ENCODE data around the gene TMEM156.

The TMEM156 gene

GRCh38 chr4:39053983-39054382 is 21.8 kb upstream of the TMEM156 start:
- DNase-seq, result no peak

DNA sequence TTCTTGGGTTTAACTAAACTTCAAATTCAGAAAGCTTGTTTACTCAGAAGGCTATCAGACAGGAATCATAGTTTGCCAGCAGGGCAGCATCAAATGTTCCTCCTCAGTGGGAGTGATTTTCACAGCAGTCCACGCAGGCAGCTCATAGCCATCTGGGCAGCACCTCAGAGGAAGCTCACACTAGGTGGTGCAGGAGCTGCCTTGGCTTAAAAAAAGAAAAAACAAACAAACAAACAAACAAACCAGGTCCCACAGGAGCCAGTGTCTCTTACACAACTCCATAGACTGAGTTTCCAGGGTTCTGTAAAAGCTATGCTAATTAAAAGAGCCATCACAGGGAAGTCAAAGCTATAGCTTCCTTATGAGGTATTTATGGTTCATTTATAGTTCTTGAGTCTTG is 19.3 kb upstream of the TMEM156 start:
- DNase-seq, result no peak
- no peak overlapping the region for H2AFZ ChIP-seq (ENCODE audit: insufficient read depth, low read length, poor library complexity)
- H2BK120ac ChIP-seq (ENCODE audit: insufficient read depth, low read length, poor library complexity), result no peak overlapping the region
- H3K79me1 ChIP-seq (ENCODE audit: low read length), result no peaks in the 10 kb centered on the region
- H2AK5ac ChIP-seq (ENCODE audit: low read length), result no peak overlapping the region
- H2BK12ac ChIP-seq (ENCODE audit: low read length), result no peak overlapping the region
- no peak overlapping the region for H3K9ac ChIP-seq (ENCODE audit: low read length)
- no peak overlapping the region for H4K91ac ChIP-seq (ENCODE audit: low read depth, low read length)
- WGBS (ENCODE audit: extremely low coverage, insufficient coverage, insufficient read length), result no CpG with 5 or more reads among the region's 1 CpG
- H3K23ac ChIP-seq (ENCODE audit: low read length), result no peak overlapping the region
- no peak overlapping the region for H2BK5ac ChIP-seq (ENCODE audit: low read depth, low read length, poor library complexity)
- no peak overlapping the region for H3K14ac ChIP-seq (ENCODE audit: low read length)
- H3K4me3 ChIP-seq (ENCODE audit: low read depth, low read length), result no peak overlapping the region
- no peaks in the 10 kb centered on the region for H3K27me3 ChIP-seq (ENCODE audit: insufficient read depth, low read length)
- no peaks in the 10 kb centered on the region for H3K79me2 ChIP-seq (ENCODE audit: control insufficient read depth, insufficient read depth, low read length, poor library complexity)
- H3K4ac ChIP-seq (ENCODE audit: low read depth, low read length), result no peak overlapping the region
- no peak overlapping the region for H3K4me2 ChIP-seq (ENCODE audit: low read length)
- no peaks in the 10 kb centered on the region for H3K4me1 ChIP-seq (ENCODE audit: control insufficient read depth in 1 of 2, insufficient read depth in 2 of 2, low read length in 2 of 2)
- no peak overlapping the region for H3K27ac ChIP-seq (ENCODE audit: low read depth, low read length)
- H4K8ac ChIP-seq (ENCODE audit: low read depth, low read length), result no peak overlapping the region
- no peak overlapping the region for H4K12ac ChIP-seq (ENCODE audit: low read depth, low read length)
- H3K36me3 ChIP-seq (ENCODE audit: control insufficient read depth in 1 of 2, insufficient read depth in 2 of 2, low read length in 2 of 2), result no peaks in the 10 kb centered on the region
- no peaks in the 10 kb centered on the region for H3K9me3 ChIP-seq (ENCODE audit: insufficient read depth, low read depth, low read length)
- H3K18ac ChIP-seq (ENCODE audit: low read length), result no peak overlapping the region

More at GRCh38 chr4:39053983-39054382, 21.8 kb upstream of the TMEM156 start:
- Histone ChIP-seq H3K36me3 (ENCODE audit: control insufficient read depth in 1 of 2, insufficient read depth in 2 of 2, low read length in 2 of 2) (no peaks in the 10 kb centered on the region), H4K12ac (ENCODE audit: low read depth, low read length) (no peak overlapping the region), H2AK5ac (ENCODE audit: low read length) (no peak overlapping the region), H3K4ac (ENCODE audit: low read depth, low read length) (no peak overlapping the region), H2BK5ac (ENCODE audit: low read depth, low read length, poor library complexity) (no peak overlapping the region), H3K79me2 (ENCODE audit: control insufficient read depth, insufficient read depth, low read length, poor library complexity) (no peaks in the 10 kb centered on the region), H2BK12ac (ENCODE audit: low read length) (no peak overlapping the region), H3K4me2 (ENCODE audit: low read length) (no peak overlapping the region), H3K23ac (ENCODE audit: low read length) (no peak overlapping the region), H3K79me1 (ENCODE audit: low read length) (no peaks in the 10 kb centered on the region), H3K27me3 (ENCODE audit: insufficient read depth, low read length) (no peaks in the 10 kb centered on the region), H2AFZ (ENCODE audit: insufficient read depth, low read length, poor library complexity) (no peak overlapping the region), H3K18ac (ENCODE audit: low read length) (no peak overlapping the region), H4K91ac (ENCODE audit: low read depth, low read length) (no peak overlapping the region), H3K14ac (ENCODE audit: low read length) (no peak overlapping the region), H3K9ac (ENCODE audit: low read length) (no peak overlapping the region), H3K27ac (ENCODE audit: low read depth, low read length) (no peak overlapping the region), H4K8ac (ENCODE audit: low read depth, low read length) (no peak overlapping the region), H3K4me3 (ENCODE audit: low read depth, low read length) (no peak overlapping the region), H2BK120ac (ENCODE audit: insufficient read depth, low read length, poor library complexity) (no peak overlapping the region), H3K9me3 (ENCODE audit: insufficient read depth, low read depth, low read length) (no peaks in the 10 kb centered on the region), H3K4me1 (ENCODE audit: control insufficient read depth in 1 of 2, insufficient read depth in 2 of 2, low read length in 2 of 2) (no peaks in the 10 kb centered on the region)
- WGBS (ENCODE audit: extremely low coverage, insufficient coverage, insufficient read length), result no CpG with 5 or more reads among the region's 4 CpGs

DNA sequence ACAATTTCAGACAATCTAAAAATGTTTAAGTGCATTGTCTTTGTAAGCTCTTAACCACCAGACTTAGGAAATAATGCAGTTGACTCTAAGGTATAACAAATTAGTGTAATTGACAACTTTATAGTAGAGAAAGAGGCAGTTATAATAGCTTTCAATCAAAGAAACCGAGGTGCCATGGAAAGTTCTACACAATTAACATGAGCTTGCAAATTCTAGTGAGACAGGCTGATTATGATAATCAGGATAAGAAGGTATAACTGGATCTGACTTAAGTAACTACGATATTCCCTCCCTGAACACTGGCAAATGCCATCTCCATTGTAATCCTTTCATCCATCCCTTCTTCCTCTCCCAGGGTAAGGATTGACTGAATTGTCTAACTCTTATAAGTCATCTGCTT is 18.4 kb upstream of the TMEM156 start:
- Histone ChIP-seq H2AFZ (ENCODE audit: insufficient read depth, low read length, poor library complexity) (no peak overlapping the region), H3K23ac (ENCODE audit: low read length) (no peak overlapping the region), H3K9ac (ENCODE audit: low read length) (no peak overlapping the region), H3K4me3 (ENCODE audit: low read depth, low read length) (no peak overlapping the region), H4K12ac (ENCODE audit: low read depth, low read length) (no peak overlapping the region), H3K27ac (ENCODE audit: low read depth, low read length) (no peak overlapping the region), H2BK120ac (ENCODE audit: insufficient read depth, low read length, poor library complexity) (no peak overlapping the region), H3K27me3 (ENCODE audit: insufficient read depth, low read length) (no peaks in the 10 kb centered on the region), H3K9me3 (ENCODE audit: insufficient read depth, low read depth, low read length) (no peaks in the 10 kb centered on the region), H3K18ac (ENCODE audit: low read length) (no peak overlapping the region), H4K8ac (ENCODE audit: low read depth, low read length) (no peak overlapping the region), H3K4me1 (ENCODE audit: control insufficient read depth in 1 of 2, insufficient read depth in 2 of 2, low read length in 2 of 2) (no peaks in the 10 kb centered on the region), H3K79me1 (ENCODE audit: low read length) (no peaks in the 10 kb centered on the region), H3K4ac (ENCODE audit: low read depth, low read length) (no peak overlapping the region), H2BK12ac (ENCODE audit: low read length) (no peak overlapping the region), H4K91ac (ENCODE audit: low read depth, low read length) (no peak overlapping the region), H3K79me2 (ENCODE audit: control insufficient read depth, insufficient read depth, low read length, poor library complexity) (no peaks in the 10 kb centered on the region), H2BK5ac (ENCODE audit: low read depth, low read length, poor library complexity) (no peak overlapping the region), H2AK5ac (ENCODE audit: low read length) (no peak overlapping the region), H3K36me3 (ENCODE audit: control insufficient read depth in 1 of 2, insufficient read depth in 2 of 2, low read length in 2 of 2) (no peaks in the 10 kb centered on the region), H3K14ac (ENCODE audit: low read length) (no peak overlapping the region), H3K4me2 (ENCODE audit: low read length) (no peak overlapping the region)
- WGBS (ENCODE audit: extremely low coverage, insufficient coverage, insufficient read length), result no CpG with 5 or more reads among the region's 2 CpGs
- no peak for DNase-seq

DNA sequence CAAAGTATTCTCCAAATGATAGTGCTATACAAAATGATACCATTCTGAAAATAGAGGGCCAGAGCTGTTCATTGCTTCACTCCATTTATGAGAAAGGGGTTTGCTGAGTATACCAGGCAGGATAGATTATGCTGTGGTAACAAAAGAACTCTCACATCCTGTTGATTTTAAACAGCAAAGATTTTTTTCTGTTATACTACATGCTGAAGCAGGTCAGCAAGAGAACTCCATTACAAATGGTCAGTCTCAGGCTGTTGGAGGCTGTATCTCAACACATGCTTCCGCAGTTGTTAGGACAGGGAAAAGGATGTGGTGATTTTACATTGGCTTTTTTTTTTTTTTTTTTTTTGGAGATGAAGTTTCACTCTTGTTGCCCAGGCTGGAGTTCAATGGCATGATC is 16.1 kb upstream of the TMEM156 start:
- no peak overlapping the region for H2BK12ac ChIP-seq (ENCODE audit: low read length)
- H3K23ac ChIP-seq (ENCODE audit: low read length), result no peak overlapping the region
- peaks cover 3% of the 10 kb centered on the region for H3K79me2 ChIP-seq (ENCODE audit: control insufficient read depth, insufficient read depth, low read length, poor library complexity)
- H2BK5ac ChIP-seq (ENCODE audit: low read depth, low read length, poor library complexity), result no peak overlapping the region
- H2BK120ac ChIP-seq (ENCODE audit: insufficient read depth, low read length, poor library complexity), result no peak overlapping the region
- no peak overlapping the region for H3K18ac ChIP-seq (ENCODE audit: low read length)
- no peak overlapping the region for H4K12ac ChIP-seq (ENCODE audit: low read depth, low read length)
- no CpG with 5 or more reads among the region's 1 CpG for WGBS (ENCODE audit: extremely low coverage, insufficient coverage, insufficient read length)
- no peak overlapping the region for H4K91ac ChIP-seq (ENCODE audit: low read depth, low read length)
- no peak overlapping the region for H3K4me3 ChIP-seq (ENCODE audit: low read depth, low read length)
- no peak for DNase-seq
- no peak overlapping the region for H2AFZ ChIP-seq (ENCODE audit: insufficient read depth, low read length, poor library complexity)
- H3K36me3 ChIP-seq (ENCODE audit: control insufficient read depth in 1 of 2, insufficient read depth in 2 of 2, low read length in 2 of 2), result no peaks in the 10 kb centered on the region
- no peak overlapping the region for H3K27ac ChIP-seq (ENCODE audit: low read depth, low read length)
- no peak overlapping the region for H4K8ac ChIP-seq (ENCODE audit: low read depth, low read length)
- H3K79me1 ChIP-seq (ENCODE audit: low read length), result peaks cover 6% of the 10 kb centered on the region
- no peak overlapping the region for H3K4me2 ChIP-seq (ENCODE audit: low read length)
- H2AK5ac ChIP-seq (ENCODE audit: low read length), result no peak overlapping the region
- no peak overlapping the region for H3K4ac ChIP-seq (ENCODE audit: low read depth, low read length)
- no peak overlapping the region for H3K9ac ChIP-seq (ENCODE audit: low read length)
- no peak overlapping the region for H3K14ac ChIP-seq (ENCODE audit: low read length)
- H3K9me3 ChIP-seq (ENCODE audit: insufficient read depth, low read depth, low read length), result no peaks in the 10 kb centered on the region
- H3K27me3 ChIP-seq (ENCODE audit: insufficient read depth, low read length), result no peaks in the 10 kb centered on the region
- H3K4me1 ChIP-seq (ENCODE audit: control insufficient read depth in 1 of 2, insufficient read depth in 2 of 2, low read length in 2 of 2), result peaks cover 0 to 6% of the 10 kb centered on the region in 2 experiments

All from trophoblast cell (in vitro differentiated cells and primary cell).